ENCODE measurements around the gene PDE3A.

Gene PDE3A

DNA sequence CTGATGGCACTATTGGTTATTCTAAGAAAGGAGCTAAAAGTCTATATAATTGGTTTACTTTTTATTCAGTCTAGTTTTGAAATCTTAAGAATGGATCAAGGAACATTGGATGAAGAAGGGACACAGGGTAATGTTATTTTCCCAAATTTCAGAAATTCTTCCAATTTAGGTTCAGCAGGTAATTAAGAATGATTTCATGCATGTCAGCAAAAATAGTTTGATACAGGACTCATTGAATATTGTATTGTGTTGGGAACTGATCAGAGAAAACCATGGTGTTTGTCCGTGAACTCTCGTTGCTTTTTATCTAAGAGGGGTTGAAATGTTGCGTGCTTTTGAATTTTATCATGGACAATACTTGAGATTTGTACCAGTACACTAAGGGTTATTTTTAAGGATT lies 58.6 kb downstream of the PDE3A start:
- no peak for DNase-seq (ENCODE audit: low spot score)
- in situ Hi-C loops (cut with MboI; ENCODE audit: low sequenced_read_pairs, unreplicated experiment): no loop called here
- no peak for TF ChIP-seq CTCF (IDR thresholded peaks at IDR 0.05; ENCODE audit: borderline replicate concordance, control extremely low read depth, extremely low read depth, insufficient read depth, missing control alignments)

GRCh38 chr12:20429852-20430251 lies 61.5 kb downstream of the PDE3A start:
- DNase-seq (ENCODE audit: low spot score): no peak
- in situ Hi-C loops (cut with MboI; ENCODE audit: low sequenced_read_pairs, unreplicated experiment): no loop called here
- no peak for TF ChIP-seq CTCF (IDR thresholded peaks at IDR 0.05; ENCODE audit: borderline replicate concordance, control extremely low read depth, extremely low read depth, insufficient read depth, missing control alignments)

GRCh38 chr12:20432290-20432689 lies 64.0 kb downstream of the PDE3A start:
- no peak for TF ChIP-seq CTCF (IDR thresholded peaks at IDR 0.05; ENCODE audit: borderline replicate concordance, control extremely low read depth, extremely low read depth, insufficient read depth, missing control alignments)
- DNase-seq (ENCODE audit: low spot score): no peak
- in situ Hi-C loops (cut with MboI; ENCODE audit: low sequenced_read_pairs, unreplicated experiment): no loop called here

DNA sequence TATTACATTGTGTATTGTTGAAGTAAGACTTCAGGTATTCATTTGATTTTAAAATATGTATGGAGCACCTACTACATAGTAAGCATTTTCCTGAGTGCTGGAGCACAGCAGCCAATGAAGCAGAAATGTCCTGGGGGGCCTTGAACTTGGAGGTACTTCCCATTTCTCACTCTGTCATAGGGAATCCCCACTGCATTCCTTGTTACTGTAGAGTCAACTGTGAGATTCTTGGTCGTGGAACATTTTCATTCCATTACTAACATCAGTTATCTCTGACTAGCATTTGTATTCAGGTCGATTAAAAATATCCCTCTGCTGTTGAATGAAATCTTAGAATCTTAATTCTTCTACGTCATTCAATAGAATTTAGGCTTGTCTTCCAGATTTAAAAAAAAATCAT lies 66.7 kb downstream of the PDE3A start:
- in situ Hi-C loops (cut with MboI; ENCODE audit: low sequenced_read_pairs, unreplicated experiment): no loop called here
- no peak for TF ChIP-seq CTCF (IDR thresholded peaks at IDR 0.05; ENCODE audit: borderline replicate concordance, control extremely low read depth, extremely low read depth, insufficient read depth, missing control alignments)
- no peak for DNase-seq (ENCODE audit: low spot score)

GRCh38 chr12:20436316-20436715 lies 68.0 kb downstream of the PDE3A start:
- no peak for TF ChIP-seq CTCF (IDR thresholded peaks at IDR 0.05; ENCODE audit: borderline replicate concordance, control extremely low read depth, extremely low read depth, insufficient read depth, missing control alignments)
- no peak for DNase-seq (ENCODE audit: low spot score)
- in situ Hi-C loops (cut with MboI; ENCODE audit: low sequenced_read_pairs, unreplicated experiment): no loop called here

DNA sequence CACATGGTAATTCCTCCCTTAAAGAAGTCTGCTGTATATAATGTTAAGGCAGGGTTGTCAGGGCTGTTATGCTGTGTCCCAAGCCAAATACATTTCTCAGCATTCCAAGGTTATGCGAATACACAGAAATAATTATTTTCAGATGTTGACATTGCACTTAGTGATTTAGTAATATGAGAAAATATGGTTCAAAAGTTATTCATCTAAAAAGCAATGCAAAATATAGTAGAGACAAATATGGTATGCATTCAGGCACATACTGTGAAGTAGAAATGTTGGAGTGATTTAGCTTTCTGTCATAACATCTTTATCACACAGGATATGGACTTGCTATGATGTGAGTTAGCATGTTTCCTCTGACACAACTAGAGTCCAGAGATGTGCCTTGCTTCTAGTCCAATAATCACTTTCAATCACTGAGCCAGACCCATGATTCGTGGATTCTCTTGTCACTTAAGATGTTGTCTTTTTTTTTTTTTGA lies 70.0 kb downstream of the PDE3A start:
- no peak for TF ChIP-seq CTCF (IDR thresholded peaks at IDR 0.05; ENCODE audit: borderline replicate concordance, control extremely low read depth, extremely low read depth, insufficient read depth, missing control alignments)
- in situ Hi-C loops (cut with MboI; ENCODE audit: low sequenced_read_pairs, unreplicated experiment): no loop called here
- DNase-seq (ENCODE audit: low spot score): no peak

GRCh38 chr12:20439626-20440025 lies 71.3 kb downstream of the PDE3A start:
- in situ Hi-C loops (cut with MboI; ENCODE audit: low sequenced_read_pairs, unreplicated experiment): no loop called here
- DNase-seq (ENCODE audit: low spot score): no peak
- no peak for TF ChIP-seq CTCF (IDR thresholded peaks at IDR 0.05; ENCODE audit: borderline replicate concordance, control extremely low read depth, extremely low read depth, insufficient read depth, missing control alignments)

All from GM13976 (cell line).